AG08396 (cell line): ENCODE measurements around the gene RMDN3.

Source experiments
- DNase-seq: peaks from one replicate; pipeline ENCODE4 v3.0.0; 2012; ENCODE audit warnings: low spot score, mixed read lengths

The RMDN3 gene

GRCh38 chr15:40693904-40694687 lies 61.0 kb downstream of the RMDN3 start:
- no peak for DNase-seq

- DNase-seq = no peak
Observed at GRCh38 chr15:40691737-40692136, 63.3 kb downstream of the RMDN3 start.

DNA sequence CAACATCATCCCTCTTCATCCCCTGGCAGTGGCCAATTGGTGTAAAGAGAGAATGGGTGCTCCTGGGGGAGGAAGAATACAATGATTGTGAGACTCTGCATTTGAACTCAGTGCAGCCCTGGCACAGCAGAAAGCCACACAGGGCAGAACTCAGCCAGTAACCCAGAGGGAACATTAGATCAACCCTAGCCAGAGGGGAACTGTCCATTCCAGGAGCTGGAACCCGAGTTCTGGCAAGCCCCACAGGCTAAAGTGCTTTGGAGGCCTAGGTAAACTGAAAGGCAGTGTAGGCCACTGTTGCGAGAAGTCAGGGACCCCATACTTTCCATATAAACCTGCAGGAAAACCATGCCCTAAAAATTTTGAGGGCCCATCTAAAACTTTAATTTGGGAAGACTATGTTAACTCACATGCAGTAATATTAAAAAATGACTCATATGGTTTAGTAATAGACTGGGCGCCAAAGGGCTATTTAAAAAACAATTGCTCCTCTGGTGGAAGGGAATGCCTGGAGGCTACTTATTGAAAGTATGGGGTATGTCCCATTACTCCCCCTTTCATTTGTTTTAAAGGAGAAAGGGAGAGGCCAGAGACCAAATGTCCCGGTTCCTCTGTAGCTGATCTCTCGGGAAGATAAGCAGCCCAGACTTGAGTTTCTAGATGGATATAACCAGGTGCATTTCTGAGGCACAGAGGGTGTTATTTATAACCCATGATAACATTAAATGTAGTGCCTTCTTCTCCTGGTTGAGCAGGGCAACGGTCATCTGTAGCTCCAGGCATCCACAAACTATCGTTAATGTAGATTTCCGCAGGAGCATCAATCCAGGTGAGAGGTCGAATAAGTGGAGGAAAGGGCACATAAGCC lies 65.9 kb downstream of the RMDN3 start:
- no peak for DNase-seq
